ENCODE measurements around the gene S100Z. TPM values are rescaled to one million over a fixed set of nuclear protein-coding genes. Genes with fewer than 3 reads are reported as not detected.
"Not testable (repeated sequence)": the region's sequence is repeated elsewhere in the genome, so short reads cannot be mapped to it uniquely, and the experiment has no call there.

S100Z gene
- total RNA-seq, 1 donor from 2014 or later, result not detected

DNA sequence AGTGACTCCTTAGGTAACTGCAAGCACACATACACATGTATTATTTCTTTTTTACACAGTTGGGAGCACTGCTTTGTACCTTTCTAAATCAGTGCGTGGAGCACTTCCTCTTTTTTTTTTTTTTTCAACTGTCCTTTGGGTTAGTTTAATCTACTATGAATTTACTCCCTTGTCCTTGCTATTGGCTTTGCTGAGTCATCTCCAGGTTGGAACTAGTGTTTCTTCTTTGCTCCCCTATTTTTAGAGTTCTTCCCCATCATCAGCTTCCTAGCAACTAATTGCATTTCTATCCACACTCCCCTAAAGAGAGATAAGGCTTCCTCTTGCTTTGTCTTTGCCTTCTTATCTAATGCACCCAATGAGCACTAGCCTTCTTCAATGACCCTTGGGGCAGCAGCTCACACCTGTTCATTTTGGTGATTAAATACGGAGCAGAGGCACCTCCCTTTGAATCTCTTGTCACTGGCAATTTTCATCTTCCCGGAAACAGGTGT lies 24.3 kb downstream of the S100Z start:
- no peak for DNase-seq (ENCODE audit: low read depth, low spot score)

DNA sequence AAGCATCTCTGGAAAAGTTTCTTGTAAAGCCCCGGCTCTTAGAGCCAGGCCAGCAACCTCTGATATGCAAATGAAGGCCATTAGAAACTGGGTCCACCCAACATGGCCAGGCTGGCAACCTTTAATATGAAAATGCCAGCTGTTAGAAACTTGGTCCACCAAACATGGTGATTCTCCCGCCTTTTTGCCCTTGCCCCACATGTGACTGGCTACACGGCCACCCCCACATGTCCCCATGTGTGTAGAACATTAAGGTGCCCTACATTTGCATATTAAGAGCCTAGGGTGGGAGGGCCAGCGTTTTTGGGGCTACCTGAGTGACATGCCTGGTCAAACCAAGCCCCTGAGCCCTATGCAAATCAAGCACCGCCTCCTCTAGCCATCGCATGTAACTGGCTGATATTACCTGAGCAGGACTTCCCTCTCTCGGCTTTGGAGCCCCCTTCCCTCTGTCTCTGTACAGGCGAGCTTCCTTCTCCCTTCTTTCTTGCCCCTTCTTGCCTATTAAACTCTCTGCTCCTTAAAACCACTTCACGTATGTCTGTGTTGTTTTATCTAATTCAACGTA lies 39.0 kb downstream of the S100Z start:
- no peak for DNase-seq (ENCODE audit: low read depth, low spot score)

GRCh38 chr5:76893294-76893693 lies 43.5 kb downstream of the S100Z start:
- no peak for DNase-seq (ENCODE audit: low read depth, low spot score)

DNA sequence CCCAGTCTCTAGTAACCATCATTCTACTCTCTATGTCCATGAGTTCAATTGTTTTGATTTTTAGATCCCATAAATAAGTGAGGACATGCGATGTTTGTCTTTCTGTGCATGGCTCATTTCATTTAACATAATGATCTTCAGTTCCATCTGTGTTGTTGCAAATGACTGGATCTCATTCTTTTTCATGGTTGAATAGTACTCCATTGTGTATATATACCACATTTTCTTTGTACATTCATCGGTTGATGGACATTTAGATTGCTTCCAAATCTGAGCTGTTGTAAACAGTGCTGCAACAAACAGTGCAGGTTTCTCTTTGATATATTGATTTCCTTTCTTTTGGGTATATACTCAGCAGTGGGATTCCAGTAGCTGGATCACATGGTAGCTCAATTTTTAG lies 46.4 kb downstream of the S100Z start:
- no peak for DNase-seq (ENCODE audit: low read depth, low spot score)

DNA sequence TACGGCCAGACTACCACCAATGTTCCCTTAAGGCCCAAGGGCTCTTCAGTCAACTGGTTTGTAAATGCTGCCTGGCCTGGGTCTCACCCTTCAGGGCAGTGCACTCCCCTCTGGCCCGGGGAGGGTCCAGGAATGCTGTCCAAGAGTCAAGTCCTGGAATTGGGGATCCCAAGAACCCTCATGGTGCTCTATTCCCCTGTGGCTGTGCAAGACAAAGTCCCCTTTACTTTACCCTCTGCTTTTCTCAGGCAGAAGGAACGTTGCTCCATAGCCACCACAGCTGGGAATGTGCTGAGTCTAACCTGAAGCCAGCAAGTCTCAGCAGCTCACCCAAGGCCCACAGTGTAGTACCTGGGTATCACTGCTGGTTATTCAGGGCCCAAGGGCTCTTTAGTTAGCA lies 51.7 kb downstream of the S100Z start:
- no peak for DNase-seq (ENCODE audit: low read depth, low spot score)

DNA sequence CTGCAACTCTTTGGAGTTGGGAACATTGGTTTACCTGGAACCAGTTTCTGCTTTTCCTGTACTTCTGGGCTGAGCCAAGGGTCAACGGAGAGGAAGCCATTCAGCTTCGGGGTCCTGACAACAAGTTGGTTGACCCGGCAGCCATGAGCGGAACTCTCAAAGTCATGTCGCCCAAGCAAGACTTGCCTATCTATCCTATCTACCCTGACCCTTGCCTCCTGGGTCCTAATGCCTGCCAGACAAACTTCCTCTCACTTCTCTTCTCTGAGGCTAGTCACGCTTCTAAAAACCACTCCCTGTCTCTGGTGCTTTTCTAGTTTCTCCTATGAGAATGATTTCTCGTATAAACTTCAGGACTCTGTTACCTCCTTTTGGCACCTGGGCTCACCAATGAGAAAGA lies 58.4 kb downstream of the S100Z start:
- no peak for DNase-seq (ENCODE audit: low read depth, low spot score)

- not testable (repeated sequence) for DNase-seq (ENCODE audit: low read depth, low spot score)
Observed at GRCh38 chr5:76910344-76910933, 60.6 kb downstream of the S100Z start.

DNA sequence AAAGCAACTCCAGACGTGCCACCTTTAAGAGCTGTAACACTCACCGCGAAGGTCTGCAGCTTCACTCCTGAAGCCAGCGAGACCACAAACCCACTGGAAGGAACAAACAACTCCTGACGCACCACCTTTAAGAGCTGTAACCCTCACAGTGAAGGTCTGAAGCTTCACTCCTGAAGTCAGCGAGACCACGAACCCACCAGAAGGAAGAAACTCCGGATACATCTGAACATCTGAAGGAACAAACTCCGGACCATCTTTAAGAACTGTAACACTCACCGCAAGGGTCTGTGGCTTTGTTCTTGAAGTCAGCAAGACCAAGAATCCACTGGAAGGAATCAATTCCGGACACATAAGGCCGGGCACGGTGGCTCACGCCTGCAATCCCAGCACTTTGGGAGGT lies 64.9 kb downstream of the S100Z start:
- not testable (repeated sequence) for DNase-seq (ENCODE audit: low read depth, low spot score)

GRCh38 chr5:76918539-76918938 lies 68.7 kb downstream of the S100Z start:
- DNase-seq (ENCODE audit: low read depth, low spot score), result no peak

- DNase-seq (ENCODE audit: low read depth, low spot score), result no peak
Observed at GRCh38 chr5:76920491-76920890, 70.7 kb downstream of the S100Z start.

- no peak for DNase-seq (ENCODE audit: low read depth, low spot score)
Observed at GRCh38 chr5:76926329-76927105, 76.7 kb downstream of the S100Z start.

DNA sequence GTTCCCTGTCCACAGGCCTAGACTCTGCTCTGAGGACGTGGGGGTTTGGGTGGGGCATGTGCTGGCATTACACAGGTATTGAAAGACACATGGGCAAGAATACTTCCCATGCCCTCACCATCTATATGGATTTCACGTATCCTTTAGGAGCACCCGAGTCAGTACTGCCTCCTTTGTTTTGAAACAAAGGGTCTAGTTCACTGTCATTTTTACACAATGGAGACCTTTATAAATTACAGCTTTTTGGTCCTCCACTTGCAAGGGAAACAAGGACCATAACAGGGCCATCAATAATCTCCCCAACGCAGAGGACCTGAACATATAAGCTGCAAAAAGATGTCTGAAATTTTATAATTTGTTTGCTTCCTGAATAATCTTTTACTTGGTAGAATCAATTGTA lies 78.1 kb downstream of the S100Z start:
- DNase-seq (ENCODE audit: low read depth, low spot score), result no peak

DNA sequence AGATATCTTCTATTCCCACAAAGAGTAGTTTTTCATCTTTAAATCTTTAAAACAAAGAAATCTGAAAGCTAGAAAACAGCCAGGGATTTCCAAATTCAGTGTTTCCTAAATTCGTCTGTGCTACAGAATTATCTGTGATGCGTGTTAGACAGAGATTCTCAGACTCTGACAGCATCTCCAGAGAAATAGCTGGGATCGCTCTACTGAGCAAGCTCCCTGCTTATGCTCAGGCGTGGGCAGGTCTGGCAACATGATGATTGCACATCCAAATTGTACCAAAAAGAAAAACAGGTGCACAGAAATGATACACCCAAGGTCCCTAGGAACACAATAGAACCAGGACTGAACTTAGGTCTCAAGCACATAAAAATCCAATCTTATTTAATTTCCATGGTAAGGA lies 80.3 kb downstream of the S100Z start:
- DNase-seq (ENCODE audit: low read depth, low spot score), result no peak

DNA sequence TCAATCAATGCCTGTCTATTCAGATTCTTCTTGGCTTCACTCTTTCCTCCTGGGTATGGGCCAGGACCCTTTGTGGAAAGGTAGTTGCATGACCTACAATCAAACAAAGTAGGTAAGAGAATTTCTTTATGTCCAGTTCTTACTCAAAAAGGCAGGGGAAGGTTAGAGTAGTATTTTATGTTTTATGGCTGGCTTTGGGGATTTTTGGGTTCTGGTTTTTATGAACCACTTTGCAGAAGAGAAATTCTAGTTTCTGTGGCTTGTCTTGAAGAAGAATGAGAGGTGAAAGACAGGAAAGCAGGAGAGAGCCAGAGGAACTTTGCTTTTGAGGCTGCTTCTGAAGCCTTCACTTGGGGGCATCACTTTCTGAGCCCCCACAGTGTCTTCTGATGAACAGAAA lies 88.4 kb downstream of the S100Z start:
- DNase-seq (ENCODE audit: low read depth, low spot score), result no peak

GRCh38 chr5:76941000-76941399 lies 91.2 kb downstream of the S100Z start:
- DNase-seq (ENCODE audit: low read depth, low spot score), result no peak

- no peak for DNase-seq (ENCODE audit: low read depth, low spot score)
Observed at GRCh38 chr5:76941442-76941841, 91.6 kb downstream of the S100Z start.

DNA sequence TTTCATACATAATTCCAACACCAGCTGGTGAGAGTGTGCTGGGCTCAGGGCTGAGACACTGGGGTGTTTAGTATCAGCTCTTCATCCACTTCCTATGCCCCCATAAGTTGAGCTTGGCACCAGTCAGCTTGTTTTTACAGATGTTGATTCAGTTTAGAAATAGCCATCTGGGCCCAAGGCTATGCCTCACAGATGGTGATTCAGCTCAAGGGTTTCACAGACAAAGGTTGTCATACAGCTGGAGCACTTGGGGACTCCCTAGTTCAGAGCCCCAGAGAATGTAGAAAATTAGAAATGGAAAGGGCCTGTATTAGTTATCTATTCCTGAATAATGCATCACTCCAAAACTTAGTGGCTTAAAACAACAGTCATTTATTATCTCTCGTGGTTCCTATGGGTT lies 92.8 kb downstream of the S100Z start:
- DNase-seq (ENCODE audit: low read depth, low spot score), result no peak

DNA sequence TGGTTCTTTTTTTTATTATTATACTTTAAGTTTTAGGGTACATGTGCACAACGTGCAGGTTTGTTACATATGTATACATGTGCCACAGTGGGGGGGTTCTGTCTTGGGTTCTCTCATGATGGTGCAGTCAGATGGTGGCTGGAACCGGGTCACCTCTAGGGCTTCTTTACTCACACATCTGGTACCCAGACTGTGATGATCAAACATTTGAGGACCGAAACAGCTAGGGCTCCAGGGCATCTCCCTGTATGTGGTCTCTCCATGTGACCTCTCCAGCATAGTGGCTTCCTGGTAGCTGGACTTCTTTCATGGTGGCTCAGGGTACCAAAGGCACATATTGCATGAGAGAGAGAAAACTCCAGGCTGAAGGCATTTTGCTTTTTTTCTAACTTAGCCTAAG lies 93.2 kb downstream of the S100Z start:
- DNase-seq (ENCODE audit: low read depth, low spot score), result no peak

DNA sequence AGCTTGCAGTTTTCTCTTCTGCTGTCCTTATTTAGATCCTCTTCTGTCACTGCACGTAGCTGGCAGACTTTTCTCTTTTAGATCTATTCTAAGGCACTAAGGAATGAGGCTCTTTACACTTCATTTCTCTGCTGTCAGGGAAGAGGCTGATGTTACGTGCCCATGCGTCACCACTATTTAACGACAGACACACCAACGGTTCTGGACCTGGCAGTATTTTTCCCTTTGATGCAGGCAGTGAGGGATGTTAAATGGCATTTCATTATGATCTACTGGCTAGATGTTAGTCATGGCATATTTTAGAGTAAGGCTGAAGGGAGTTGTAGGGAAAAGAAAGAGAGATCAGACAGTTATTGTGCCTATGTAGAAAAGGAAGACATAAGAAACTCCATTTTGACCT lies 94.8 kb downstream of the S100Z start:
- DNase-seq (ENCODE audit: low read depth, low spot score), result no peak

DNA sequence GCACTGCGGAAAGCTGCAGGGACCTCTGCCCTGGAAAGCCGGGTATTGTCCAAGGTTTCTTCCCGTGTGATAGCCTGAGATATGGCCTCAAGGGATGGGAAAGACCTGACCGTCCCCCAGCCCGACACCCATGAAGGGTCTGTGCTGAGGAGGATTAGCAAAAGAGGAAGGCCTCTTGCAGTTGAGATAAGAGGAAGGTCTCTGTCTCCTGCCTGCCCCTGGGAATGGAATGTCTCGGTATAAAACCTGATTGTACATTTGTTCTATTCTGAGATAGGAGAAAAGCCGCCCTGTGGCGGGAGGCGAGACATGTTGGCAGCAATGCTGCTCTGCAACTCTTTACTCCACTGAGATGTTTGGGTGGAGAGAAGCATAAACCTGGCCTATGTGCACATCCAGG lies 95.4 kb downstream of the S100Z start:
- DNase-seq (ENCODE audit: low read depth, low spot score), result not testable (repeated sequence)

DNA sequence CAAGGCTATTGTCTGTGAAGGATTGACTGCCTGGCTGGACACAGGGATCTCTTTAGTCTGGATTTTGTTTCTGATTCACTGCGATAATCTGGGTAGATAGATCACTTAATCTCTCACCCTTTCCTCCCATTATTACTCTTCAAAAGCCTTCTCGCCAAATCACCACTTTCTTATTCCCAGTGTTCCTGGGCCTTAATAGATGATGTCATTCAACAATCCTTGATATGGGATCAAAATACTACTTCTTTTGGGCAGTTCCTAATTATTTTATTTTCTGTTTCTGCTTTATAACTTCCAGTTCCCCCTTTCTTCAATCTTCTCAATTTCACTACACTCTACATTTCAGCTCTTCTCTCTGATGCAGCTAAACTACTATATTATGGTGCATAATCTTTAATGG lies 96.3 kb downstream of the S100Z start:
- no peak for DNase-seq (ENCODE audit: low read depth, low spot score)

GRCh38 chr5:76947082-76947503 lies 97.3 kb downstream of the S100Z start:
- DNase-seq (ENCODE audit: low read depth, low spot score), result peak; percentile 24

All from pulmonary artery endothelial cell (primary cell).